Esophagus (tissue), 2 donors: ENCODE results near the gene CHERP. TPM values are rescaled to one million over a fixed set of nuclear protein-coding genes. Genes with fewer than 3 reads are reported as not detected.

Experiments used
- H3K27ac ChIP-seq, 2 donors: one replicate each; pipeline ENCODE4 v1.5.1; 2013; ENCODE audit warnings: low read depth in 2 of 2, mild to moderate bottlenecking in 2 of 2, inconsistent platforms in 1 of 2, low read length in 1 of 2, moderate library complexity in 1 of 2
- H3K27me3 ChIP-seq, 2 donors: one replicate each; pipeline ENCODE4 v1.6.1; 2013; ENCODE audit warnings: low read length in 2 of 2, control low read depth in 1 of 2, mild to moderate bottlenecking in 1 of 2; ENCODE audit not compliant: insufficient read depth in 2 of 2, control insufficient read depth in 1 of 2
- H3K36me3 ChIP-seq, 2 donors: one replicate each; pipeline ENCODE4 v1.6.1; 2013; ENCODE audit warnings: low read length in 1 of 2; ENCODE audit not compliant: control insufficient read depth in 2 of 2, insufficient read depth in 2 of 2
- H3K4me1 ChIP-seq, 2 donors: one replicate each; pipeline ENCODE4 v1.6.1; 2013; ENCODE audit warnings: low read length in 1 of 2; ENCODE audit not compliant: control insufficient read depth in 2 of 2, insufficient read depth in 2 of 2
- H3K4me3 ChIP-seq, 2 donors: one replicate each; pipeline ENCODE4 v1.5.1; 2013; ENCODE audit warnings: low read length in 2 of 2, mild to moderate bottlenecking in 2 of 2, low read depth in 1 of 2, moderate library complexity in 1 of 2
- H3K9me3 ChIP-seq, 2 donors: one replicate each; pipeline ENCODE4 v1.6.1; 2013; ENCODE audit warnings: mild to moderate bottlenecking in 2 of 2, low read depth in 1 of 2, low read length in 1 of 2, moderate library complexity in 1 of 2; ENCODE audit not compliant: control insufficient read depth in 2 of 2, insufficient read depth in 1 of 2
- WGBS, 2 donors: extraction: QIAGEN DNeasy Blood & Tissue Kit; methylation state at CpG; one replicate each; pipeline ENCODE4 v1.1.7; 2013; 5-methylcytosine and 5-hydroxymethylcytosine counted together
- polyA plus RNA-seq, 2 donors: library from polyadenylated mRNA; stranded (reverse); fragments of 200-250 nt; gene quantifications; one replicate each; pipeline ENCODE4 v1.2.3, GENCODE V29; 2013
- donor health status: healthy with polysubstance abuse.
- donor health status: Bipolar disorder and iron deficiency.

The CHERP gene
- polyA plus RNA-seq, 2 donors = 15.2 to 20.1 TPM

DNA sequence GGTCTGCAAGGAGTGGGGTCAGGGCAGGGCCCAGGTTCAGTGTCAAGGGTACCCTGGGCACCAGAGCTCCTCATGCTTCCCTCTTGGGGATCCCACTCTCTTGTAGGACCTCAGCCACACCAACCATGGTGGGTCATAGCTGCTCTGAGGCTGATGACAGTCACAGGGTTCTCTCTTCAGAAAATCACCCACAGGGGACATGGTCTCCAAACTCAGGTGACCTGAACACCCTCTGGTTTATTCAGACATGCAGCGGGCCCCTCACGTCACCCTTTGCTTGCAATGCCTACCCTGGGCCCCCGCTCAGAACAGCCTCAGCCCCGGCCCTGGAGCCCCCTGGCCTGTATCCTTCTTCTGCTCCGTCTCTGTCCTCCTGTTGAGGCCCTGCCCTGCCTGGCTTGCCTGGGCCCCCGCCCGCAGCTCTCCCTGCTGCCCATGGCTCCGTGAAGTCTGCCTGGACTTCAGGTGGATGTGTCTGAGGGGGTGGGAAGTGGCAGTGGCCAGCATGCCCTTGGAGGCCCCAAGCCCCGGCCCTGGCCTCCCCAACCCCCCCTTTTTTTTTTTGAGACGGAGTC, 20.4 kb downstream of the CHERP start:
- peaks cover 0 to 4% of the 10 kb centered on the region in 2 donors for H3K9me3 ChIP-seq
- H3K27ac ChIP-seq = no peak overlapping the region
- H3K4me1 ChIP-seq = no peaks in the 10 kb centered on the region
- H3K27me3 ChIP-seq = no peaks in the 10 kb centered on the region
- 91 to 92% methylated on average over 9 to 10 of the region's 10 CpGs for WGBS, 2 donors
- no peak overlapping the region for H3K4me3 ChIP-seq
- peaks cover 45 to 87% of the 10 kb centered on the region in 2 donors for H3K36me3 ChIP-seq

DNA sequence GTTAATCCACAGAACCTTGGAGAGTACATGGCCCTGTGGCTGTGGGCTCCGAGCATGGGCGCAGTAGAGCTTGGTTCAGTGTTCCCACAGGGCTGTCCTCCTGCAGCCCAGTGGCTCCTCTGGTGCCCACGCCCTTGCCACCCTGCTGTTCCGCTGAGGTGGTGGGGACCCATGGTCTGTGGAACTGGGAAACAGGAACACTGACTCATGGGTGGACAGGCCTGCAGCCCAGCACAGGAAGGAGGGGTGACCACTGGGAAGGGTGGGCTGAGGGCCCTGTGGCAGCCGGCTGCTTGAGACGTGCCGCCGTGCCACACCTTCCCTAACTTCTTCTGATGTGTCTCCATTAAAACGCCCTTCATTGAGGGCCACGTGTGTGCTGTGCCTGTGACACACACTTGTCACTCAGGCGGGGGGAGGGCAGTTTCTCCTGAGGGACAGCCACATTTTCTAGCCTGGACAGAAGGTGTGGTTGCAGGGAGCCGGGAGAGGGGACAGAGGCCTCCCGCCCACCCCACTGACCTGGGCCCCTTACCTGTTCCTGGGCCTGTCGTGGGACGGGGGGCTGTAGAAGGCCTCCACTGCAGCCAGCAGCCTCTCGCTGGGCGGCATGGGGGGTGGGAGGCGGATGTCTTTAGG, 21.1 kb downstream of the CHERP start:
- H3K27ac ChIP-seq = no peak overlapping the region
- H3K27me3 ChIP-seq = no peaks in the 10 kb centered on the region
- no peak overlapping the region for H3K4me3 ChIP-seq
- H3K36me3 ChIP-seq = peaks cover 44 to 83% of the 10 kb centered on the region in 2 donors
- peaks cover 0 to 4% of the 10 kb centered on the region in 2 donors for H3K9me3 ChIP-seq
- no peaks in the 10 kb centered on the region for H3K4me1 ChIP-seq
- WGBS, 2 donors = 87 to 90% methylated on average over 18 of the region's 18 CpGs

DNA sequence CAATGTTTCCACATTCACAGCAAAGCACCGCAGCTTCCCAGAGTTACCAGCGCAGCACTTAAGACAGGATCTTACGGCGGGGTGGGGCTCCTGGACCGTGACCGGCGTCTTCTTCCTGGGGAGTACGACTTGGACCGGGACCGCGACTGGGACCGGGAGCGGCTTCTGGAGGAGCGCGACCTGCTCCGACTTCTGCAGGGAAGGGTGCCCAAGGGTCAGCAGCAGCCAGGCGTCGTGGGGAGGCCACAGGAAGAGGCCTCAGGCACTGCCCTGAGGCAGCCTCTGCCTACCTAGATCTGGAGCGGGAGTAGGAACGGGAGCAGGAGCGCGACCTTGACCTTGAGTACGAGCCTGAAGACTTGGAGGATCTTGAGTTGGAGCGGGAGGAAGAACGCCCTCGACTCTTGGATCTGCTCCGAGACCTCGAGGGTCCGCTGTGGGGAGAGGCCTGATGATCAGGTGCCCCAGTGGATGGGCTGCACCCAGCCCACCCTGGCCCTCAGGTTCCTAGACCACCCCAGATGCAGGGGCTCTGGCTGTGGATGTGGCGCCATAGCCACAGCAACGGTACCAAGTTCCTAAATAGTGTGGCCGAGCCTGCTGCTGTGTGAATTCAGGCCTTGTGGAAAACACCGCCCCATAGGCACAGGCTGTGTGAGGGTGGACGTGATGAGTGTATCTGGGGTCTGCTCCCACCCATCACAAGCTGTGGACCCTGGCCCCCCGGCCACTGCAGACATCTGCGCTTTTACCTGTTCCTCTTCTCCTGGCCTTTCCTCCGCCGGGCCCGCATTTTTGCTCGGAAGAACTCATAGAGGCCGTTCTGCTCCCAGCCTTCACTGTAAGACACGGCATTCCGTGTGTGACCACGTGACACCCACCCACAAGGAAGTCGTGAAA, 21.9 kb downstream of the CHERP start:
- 91 to 93% methylated on average over 45 of the region's 45 CpGs for WGBS, 2 donors
- Histone ChIP-seq H3K27me3 (no peaks in the 10 kb centered on the region), H3K4me3 (no peak overlapping the region), H3K9me3 (peaks cover 0 to 4% of the 10 kb centered on the region in 2 donors), H3K4me1 (no peaks in the 10 kb centered on the region), H3K27ac (no peak overlapping the region), H3K36me3 (peaks cover 36 to 75% of the 10 kb centered on the region in 2 donors)

DNA sequence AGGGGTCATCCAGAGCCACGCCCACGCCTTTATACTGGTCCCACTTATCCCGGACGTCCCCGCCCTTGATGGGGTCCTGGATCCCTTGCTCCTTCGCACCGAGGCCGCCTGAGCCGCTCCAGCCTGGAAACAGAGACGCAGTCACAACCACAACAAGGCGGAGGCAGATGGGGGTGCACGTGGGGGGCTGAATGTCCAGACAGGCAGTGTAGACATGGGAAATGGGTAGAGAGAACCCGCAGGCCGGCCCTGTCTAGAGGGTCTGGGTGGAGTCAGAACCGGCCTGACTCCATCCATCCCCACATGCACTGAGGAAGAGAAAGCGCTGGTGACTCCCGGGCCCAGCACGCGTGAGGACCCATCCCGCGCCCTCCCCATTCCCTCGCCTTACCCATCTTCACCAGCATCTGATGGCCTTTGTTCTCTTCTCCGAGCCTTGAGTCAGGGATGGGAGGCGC, 23.0 kb downstream of the CHERP start:
- Histone ChIP-seq H3K36me3 (peaks cover 32 to 73% of the 10 kb centered on the region in 2 donors), H3K27ac (no peak overlapping the region), H3K4me1 (no peaks in the 10 kb centered on the region), H3K4me3 (no peak overlapping the region), H3K27me3 (no peaks in the 10 kb centered on the region), H3K9me3 (peaks cover 0 to 4% of the 10 kb centered on the region in 2 donors)
- 92% methylated on average over 24 of the region's 24 CpGs for WGBS, 2 donors

DNA sequence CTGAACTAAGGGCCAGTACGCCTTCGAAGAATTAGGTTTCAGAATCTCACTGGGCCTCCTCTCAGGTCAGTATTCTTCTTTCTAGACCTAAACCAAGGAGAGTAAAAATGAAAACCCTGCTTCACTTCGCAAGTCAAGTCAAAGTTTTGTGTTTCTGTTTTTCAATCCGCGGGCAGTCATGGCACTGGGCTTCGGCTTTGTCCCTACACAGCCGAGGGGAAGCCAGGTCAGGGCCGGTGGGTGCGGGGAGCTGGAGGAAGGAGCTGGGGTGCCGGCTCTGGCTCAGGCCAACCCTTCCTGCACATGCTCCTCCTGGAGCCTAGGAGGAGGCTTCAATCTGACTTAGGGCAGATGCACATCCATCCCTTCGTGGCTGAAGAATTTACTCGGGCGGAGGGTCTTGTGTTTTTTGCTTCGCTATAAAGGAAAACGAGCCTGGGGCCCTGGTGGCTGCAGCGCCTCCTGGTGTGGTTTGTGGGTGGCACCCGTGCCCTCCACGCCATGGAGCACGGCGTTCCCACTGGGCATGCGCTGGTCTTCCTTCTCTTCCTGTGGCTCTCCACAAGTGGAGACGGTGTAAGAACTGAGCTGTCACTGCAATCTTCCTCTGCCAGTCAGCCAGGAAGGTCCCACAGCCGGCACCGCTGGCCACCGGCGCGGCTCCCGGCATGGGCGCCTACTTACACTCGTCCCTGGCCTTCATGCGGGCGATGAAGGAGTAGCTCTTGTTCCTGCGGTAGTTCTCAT, 23.6 kb downstream of the CHERP start:
- no peaks in the 10 kb centered on the region for H3K4me1 ChIP-seq
- peaks cover 0 to 4% of the 10 kb centered on the region in 2 donors for H3K9me3 ChIP-seq
- 87 to 89% methylated on average over 32 to 33 of the region's 33 CpGs for WGBS, 2 donors
- peaks cover 29 to 69% of the 10 kb centered on the region in 2 donors for H3K36me3 ChIP-seq
- no peak overlapping the region for H3K4me3 ChIP-seq
- H3K27ac ChIP-seq = no peak overlapping the region
- H3K27me3 ChIP-seq = no peaks in the 10 kb centered on the region

DNA sequence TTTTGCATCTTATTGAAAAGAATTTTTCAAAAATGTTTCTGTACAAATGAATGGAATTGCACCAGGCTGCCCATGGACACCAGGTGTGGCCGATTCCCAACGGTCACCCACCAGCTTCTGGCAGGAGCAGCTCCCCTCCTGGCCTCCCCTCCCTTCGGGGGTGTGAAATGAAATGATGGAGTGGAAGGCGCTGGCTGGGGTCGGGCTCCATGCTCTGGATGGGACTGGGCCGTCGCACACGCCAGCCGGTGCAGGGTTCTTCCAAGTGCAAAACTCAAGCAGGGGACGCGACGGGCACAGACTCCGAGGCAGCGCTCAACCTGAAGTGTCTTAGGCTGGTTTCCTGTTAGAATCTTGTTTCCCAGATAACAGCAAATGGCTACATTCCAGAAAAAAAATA, 24.2 kb downstream of the CHERP start:
- Histone ChIP-seq H3K4me3 (no peak overlapping the region), H3K9me3 (peaks cover 0 to 4% of the 10 kb centered on the region in 2 donors), H3K36me3 (peaks cover 24 to 64% of the 10 kb centered on the region in 2 donors), H3K4me1 (no peaks in the 10 kb centered on the region), H3K27me3 (no peaks in the 10 kb centered on the region), H3K27ac (no peak overlapping the region)
- 83 to 88% methylated on average over 14 of the region's 14 CpGs for WGBS, 2 donors

DNA sequence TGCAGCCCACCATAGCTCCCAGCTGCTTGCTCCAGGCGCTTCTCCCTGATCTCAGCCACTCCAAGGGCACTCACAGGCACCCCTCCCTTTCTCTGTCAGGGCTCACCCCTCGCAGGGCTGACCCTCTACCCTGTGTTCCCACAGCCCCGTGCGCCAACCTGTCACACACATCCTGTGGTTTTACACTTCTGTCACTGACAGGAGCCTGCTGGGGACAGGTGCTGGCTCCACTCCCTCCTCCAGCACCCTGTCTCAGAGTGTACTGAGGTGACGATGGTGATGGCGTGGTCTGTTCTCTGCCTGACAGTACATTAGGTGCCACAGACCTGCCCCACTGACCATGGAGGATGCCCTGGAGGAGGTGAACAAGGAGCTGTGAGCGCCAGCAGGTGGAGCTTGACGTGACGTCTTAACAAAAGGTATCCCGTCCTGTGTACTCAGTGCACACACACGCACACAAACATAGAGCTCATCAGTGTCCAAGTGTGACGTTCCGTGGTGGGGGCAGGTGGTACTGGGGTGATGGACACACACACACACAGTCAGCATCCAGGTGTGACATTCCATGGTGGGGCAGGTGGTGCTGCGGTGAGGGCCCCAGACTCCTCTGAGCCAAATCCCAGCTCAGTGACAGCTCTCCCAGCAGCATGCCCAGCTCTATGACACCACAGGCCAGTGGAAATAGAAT, 25.2 kb downstream of the CHERP start:
- H3K36me3 ChIP-seq = peaks cover 24 to 58% of the 10 kb centered on the region in 2 donors
- WGBS, 2 donors = 68 to 80% methylated on average over 14 of the region's 14 CpGs
- H3K27me3 ChIP-seq = no peaks in the 10 kb centered on the region
- H3K4me3 ChIP-seq = no peak overlapping the region
- H3K9me3 ChIP-seq = peaks cover 0 to 4% of the 10 kb centered on the region in 2 donors
- H3K4me1 ChIP-seq = no peaks in the 10 kb centered on the region
- no peak overlapping the region for H3K27ac ChIP-seq

DNA sequence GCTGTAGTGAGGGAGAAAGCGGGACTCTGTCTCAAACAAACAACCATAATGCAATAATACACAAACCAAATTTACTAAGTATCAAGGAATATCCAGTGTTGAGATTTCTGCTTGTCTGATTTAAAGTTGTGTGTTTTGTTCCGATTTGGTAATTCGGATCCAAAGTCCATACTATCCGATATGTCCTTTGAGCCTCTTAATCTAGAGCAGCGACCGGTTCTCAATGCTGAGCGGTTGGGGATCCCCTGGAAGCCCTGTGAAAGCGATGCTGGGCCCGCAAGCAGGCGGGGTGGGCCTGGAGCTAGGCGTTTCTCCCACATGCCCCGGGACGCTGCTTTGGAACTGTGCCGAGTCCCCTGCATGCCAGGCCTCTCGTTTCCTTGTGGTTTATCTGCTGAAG, 25.9 kb downstream of the CHERP start:
- 78 to 82% methylated on average over 15 of the region's 15 CpGs for WGBS, 2 donors
- Histone ChIP-seq H3K27me3 (no peaks in the 10 kb centered on the region), H3K36me3 (peaks cover 18 to 52% of the 10 kb centered on the region in 2 donors), H3K9me3 (peaks cover 0 to 4% of the 10 kb centered on the region in 2 donors), H3K4me3 (no peak overlapping the region), H3K4me1 (no peaks in the 10 kb centered on the region), H3K27ac (no peak overlapping the region)
